ENCODE data around the gene RSPRY1. TPM values are rescaled to one million over a fixed set of nuclear protein-coding genes. Genes with fewer than 3 reads are reported as not detected.

RSPRY1 gene
- total RNA-seq, 1 donor: 64.8 TPM

GRCh38 chr16:57141822-57142631, 44.1 kb upstream of the RSPRY1 start:
- DNase-seq (ENCODE audit: low read depth): no peak
- no peak overlapping the region for H3K4me3 ChIP-seq (ENCODE audit: low read depth, low read length)
- TF ChIP-seq CTCF (IDR thresholded peaks at IDR 0.05; ENCODE audit: insufficient read depth, low read depth, low read length): no peak

- no peak overlapping the region for H3K4me3 ChIP-seq (ENCODE audit: low read depth, low read length)
- TF ChIP-seq CTCF (IDR thresholded peaks at IDR 0.05; ENCODE audit: insufficient read depth, low read depth, low read length): no peak
- DNase-seq (ENCODE audit: low read depth): no peak
Observed at GRCh38 chr16:57143149-57143921, 42.8 kb upstream of the RSPRY1 start.

DNA sequence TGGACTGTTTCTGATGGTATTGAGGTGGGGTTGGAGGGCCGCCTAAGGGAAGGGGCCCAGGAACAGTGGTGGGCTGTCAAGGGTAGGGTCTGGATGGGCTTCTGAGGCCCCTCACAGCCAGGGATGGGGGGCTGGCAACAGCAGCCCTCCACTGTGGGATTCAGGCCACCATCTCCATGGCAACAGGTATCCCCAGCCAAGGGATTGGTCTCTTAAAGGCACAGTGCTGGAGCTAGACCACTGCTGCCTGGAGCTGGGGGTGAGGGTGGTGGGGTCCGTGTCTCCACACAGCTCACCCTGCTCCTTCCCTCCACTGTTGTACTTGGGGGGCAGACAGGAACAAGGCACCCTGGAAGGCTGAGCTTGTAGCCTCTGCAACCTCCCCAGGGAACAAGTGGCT, 42.1 kb upstream of the RSPRY1 start:
- H3K4me3 ChIP-seq (ENCODE audit: low read depth, low read length): no peak overlapping the region
- no peak for DNase-seq (ENCODE audit: low read depth)
- no peak for TF ChIP-seq CTCF (IDR thresholded peaks at IDR 0.05; ENCODE audit: insufficient read depth, low read depth, low read length)

- TF ChIP-seq CTCF (IDR thresholded peaks at IDR 0.05; ENCODE audit: insufficient read depth, low read depth, low read length): no peak
- H3K4me3 ChIP-seq (ENCODE audit: low read depth, low read length): no peak overlapping the region
- DNase-seq (ENCODE audit: low read depth): no peak
Observed at GRCh38 chr16:57145046-57146021, 40.8 kb upstream of the RSPRY1 start.

DNA sequence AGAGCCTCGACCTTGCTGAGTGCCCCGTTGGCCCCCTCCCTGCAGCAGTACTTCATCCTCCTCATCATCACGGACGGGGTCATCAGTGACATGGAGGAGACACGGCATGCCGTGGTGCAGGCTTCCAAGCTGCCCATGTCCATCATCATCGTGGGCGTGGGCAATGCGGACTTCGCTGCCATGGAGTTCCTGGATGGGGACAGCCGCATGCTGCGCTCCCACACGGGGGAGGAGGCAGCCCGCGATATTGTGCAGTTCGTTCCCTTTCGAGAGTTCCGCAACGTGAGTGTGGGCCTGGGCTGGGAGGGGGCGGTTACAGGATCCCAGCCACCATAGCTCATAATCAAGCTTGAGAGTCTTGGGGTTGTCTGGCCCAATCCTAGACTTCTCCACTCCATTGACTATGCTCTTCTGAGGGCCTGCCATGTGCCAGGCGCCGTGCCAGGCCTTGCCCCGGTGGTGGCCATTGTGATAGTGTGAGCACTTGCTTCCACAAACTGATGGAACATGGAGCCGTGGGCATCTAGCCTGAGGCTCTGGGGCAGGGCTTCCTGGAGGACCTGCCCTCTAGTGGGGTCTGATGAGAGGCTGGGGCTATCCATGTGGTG, 40.0 kb upstream of the RSPRY1 start:
- no peak overlapping the region for H3K4me3 ChIP-seq (ENCODE audit: low read depth, low read length)
- TF ChIP-seq CTCF (IDR thresholded peaks at IDR 0.05; ENCODE audit: insufficient read depth, low read depth, low read length): no peak
- DNase-seq (ENCODE audit: low read depth): no peak

DNA sequence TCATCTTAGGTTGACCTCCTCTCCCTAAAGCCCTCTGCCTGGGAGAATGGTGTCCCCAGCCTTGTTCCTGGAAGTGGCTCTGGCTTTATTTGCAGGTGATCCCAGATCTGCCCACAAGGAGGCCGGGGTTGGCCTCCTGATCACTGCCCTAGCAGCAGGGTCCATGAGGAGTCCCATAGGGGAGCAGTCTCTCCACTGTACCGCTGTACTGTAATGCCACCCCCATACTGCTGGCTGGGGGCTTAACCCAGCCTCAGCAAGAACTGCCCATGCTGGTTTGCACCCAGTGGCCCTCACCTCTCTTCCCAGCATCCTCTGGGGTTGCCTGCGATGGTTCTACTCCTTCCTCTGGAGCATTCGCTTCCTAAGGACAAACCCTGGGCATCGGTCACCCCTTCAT, 39.4 kb upstream of the RSPRY1 start:
- no peak overlapping the region for H3K4me3 ChIP-seq (ENCODE audit: low read depth, low read length)
- peak; percentile 29 for TF ChIP-seq CTCF (IDR thresholded peaks at IDR 0.05; ENCODE audit: insufficient read depth, low read depth, low read length)
- no peak for DNase-seq (ENCODE audit: low read depth)
